GM21825 (cell line): ENCODE measurements around the gene ERAS.
"Not testable (repeated sequence)": the region's sequence is repeated elsewhere in the genome, so short reads cannot be mapped to it uniquely, and the experiment has no call there.

Source experiments
- ATAC-seq: cut with Tn5 transposase; IDR thresholded peaks from one replicate; pipeline ENCODE4 v1.9.1; 2021; ENCODE audit warnings: mild to moderate bottlenecking, moderate library complexity; ENCODE audit not compliant: unreplicated experiment

The ERAS gene

DNA sequence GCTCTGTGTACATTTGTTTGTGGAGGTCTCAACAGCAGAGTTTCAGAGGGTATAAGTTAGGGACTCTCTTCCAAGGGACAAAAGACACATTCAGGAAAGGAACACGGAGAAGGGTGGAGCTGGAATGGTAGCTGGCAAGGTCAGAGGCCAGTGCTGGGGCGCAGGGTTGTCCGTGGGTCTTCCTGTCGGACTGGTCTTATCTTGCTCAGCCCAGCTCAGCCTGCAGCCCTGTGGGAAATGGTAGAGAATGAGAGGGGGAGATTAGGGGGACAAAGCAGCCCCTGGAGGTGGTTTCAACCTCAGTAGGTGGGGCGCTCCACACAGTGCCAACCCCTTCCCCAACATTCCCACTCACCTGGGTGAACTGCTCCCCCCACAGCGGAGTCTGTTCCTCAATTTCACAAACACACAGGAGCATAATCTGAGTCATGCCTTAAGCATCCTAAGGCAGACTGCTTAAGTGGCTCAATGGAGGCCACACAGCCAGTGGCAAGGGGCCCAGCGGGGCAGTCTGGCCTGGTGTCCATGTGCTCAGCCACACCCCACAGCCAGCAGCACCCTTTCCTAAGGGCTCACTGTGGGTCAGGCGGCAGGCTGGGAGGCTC lies 31.3 kb upstream of the ERAS start:
- no peak for ATAC-seq

DNA sequence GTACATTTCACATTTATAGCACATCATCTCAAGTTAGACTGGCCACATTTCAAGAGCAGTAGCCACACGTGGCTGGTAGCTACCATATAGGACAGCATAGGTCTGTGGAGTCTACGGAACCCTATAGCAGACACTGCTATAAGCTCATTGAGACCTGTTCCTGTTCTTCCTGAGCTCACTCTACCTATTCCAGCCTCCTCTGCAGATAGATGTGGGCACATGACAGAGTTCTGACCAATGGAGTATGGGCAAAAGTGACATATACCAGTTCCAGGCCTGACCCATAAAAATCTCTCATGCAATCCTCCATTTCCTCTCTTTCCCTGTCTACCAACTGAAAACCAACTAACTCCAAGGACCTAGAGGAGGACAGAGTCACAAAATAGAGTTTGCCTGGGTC lies 28.0 kb upstream of the ERAS start:
- no peak for ATAC-seq

DNA sequence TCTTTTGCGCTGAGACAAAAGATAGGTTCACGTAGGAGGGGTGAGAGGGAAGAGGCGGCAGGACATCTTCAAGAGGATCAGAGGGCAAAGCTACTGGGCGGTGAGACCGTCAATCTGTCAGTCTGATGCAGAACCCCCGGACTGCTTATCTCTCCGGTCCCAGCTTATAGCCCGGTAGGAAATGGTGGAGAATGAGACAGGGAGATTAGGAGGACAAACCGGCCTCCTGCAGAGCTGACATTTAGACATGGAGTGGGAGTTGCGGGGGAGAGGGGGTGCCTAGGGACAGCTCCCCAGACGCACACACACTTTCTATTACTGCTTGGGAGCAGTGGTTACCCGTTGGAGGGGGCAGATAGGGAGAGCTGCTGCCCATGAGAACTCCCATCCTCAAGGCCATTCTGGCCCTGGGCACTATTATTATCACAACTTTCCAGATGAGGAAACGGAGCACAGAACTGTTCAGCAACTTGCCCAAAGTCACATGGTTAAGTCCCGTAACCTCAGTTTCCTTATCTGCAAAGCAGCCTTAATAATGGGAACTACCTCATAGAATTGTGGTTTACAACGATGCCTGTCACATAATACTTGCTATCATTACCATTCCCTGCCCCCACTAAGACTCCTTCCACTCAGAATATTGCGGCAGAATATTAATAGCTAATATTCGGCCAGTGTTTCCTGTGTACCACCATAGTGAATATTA lies 25.6 kb upstream of the ERAS start:
- no peak for ATAC-seq

DNA sequence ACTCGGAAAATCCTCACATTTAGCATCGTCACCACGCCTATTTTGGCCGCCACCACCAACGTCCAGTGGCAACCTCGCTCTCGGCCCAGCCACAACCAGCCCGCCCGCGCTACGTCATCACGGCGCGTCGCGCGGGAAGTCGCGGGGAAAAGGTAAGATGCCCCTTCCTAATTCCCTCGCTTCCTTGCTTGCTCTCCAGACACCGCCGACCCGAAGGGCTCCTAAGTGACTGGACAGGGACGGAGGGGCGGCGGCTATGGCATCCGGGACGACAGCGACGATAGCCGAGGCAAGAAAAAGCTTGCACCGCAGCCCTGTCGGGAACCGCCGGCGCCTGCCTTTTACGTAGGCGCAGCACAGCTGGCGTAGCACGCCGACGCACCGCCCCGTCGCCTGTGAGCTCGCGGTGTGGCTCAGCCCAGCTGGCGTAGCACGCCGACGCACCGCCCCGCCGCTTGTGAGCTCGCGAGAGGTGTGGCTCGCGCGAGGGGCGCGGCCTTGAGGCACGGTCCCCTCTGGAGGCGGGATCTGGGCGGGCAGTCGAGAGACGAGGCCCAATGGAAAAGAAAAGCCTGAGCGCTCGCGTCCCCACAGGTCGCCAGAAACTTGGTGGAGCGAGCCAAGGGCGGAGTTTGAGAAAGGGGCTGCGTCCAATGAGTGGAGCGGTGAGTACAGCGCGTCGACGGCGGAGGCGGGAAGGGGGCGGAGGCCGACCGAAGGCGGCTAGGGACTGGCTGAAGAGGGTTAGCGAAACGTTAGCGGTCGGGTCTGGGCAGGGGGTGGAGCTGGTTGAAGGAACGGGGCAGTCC lies 24.8 kb upstream of the ERAS start, which contains the start of gene HDAC6:
TSS of gene HDAC6 (plus strand) at position 788 of the 809 bp plus-strand sequence. CDS start 626 bp downstream, outside the sequence.
- peak; percentile 83 for ATAC-seq

DNA sequence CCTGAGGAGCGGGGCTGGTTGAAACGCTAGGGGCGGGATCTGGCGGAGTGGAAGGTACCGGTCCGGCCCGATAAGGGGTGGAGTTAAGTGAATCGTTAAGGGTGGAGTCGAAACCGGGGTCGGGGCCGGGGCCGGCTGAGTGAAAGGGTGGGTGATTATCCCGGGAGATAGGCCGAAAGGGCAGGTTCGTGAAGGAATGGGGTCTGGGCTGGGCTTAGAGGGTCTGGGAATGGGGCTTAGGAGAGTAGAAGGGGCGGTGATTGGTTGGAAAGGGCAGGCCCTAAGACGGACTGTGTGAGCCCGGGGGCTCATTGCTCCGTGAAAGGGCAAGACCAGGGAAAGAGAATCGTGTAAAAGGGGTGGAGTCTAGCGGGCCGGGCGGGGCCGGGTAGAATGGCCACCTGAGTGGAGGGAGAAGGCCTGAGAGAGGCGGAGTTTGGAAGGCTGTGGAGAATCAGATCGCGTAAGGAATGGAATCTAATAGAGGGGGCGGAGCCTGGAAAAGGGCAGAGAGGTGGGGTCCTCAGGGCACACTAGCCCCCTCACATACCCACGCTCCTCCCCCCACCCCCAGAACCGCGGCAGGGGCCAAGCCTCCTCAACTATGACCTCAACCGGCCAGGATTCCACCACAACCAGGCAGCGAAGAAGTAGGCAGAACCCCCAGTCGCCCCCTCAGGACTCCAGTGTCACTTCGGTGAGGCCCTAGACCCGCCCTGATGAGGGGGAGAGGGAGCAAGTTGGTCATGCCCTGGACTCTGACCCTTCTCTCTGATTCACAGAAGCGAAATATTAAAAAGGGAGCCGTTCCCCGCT lies 24.0 kb upstream of the ERAS start:
- ATAC-seq: peak; percentile 38

DNA sequence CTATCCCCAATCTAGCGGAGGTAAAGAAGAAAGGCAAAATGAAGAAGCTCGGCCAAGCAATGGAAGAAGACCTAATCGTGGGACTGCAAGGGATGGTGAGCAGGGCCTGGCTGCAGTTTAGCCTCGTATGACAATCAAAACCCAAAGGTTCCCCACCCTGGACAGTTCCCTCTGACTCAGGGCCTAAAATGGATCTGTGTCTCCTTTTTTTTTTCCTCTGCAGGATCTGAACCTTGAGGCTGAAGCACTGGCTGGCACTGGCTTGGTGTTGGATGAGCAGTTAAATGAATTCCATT lies 23.5 kb upstream of the ERAS start:
- no peak for ATAC-seq

DNA sequence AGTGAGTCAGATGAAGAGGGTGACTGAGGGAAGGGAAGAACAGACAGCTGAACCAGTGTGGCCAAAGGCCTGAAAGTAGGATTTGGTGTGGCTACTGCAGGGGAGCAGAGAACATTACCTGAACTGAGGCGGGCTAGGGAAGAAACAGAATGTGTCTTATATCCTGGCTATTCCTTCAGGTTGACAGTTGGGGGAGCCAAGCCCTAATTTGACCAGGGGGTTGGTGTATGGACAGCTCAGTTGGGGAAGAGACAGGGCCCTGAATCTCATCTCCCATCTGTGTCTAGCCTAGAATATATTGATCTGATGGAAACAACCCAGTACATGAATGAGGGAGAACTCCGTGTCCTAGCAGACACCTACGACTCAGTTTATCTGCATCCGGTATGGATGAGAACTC lies 20.2 kb upstream of the ERAS start:
- no peak for ATAC-seq

DNA sequence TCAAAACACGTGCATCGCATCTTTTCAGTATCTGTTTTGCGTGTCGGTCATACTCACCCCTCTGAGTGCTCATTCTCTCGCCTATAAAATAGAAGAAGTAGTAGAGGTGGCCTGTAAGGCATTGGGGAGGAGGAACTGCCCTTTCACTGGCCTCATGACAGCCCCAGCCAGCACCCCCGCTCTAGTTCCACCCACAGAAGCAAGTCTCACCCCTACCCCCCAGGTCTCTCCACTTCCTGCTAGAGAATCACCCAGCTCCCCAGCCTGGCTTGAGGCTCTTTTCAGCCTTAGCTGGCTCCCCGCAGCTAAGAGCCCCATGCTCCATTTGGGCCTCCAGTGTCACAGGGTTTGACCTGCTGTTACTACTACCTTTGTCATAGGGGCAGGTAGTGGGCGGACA lies 12.7 kb upstream of the ERAS start:
- ATAC-seq: no peak

DNA sequence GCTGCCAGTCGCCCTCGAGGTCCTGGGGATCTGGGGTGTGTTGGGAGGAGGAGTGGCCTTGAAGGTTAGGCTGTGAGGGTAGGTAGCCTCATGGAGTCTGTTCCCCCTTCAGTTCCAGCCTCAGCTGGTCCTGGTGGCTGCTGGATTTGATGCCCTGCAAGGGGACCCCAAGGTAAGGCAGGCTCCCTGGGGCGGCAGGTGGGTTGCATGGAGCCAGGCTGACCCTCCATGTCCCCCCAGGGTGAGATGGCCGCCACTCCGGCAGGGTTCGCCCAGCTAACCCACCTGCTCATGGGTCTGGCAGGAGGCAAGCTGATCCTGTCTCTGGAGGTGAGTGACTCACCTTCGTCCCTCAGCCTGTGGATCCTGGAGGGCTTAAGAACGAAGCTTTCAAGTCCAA lies 11.6 kb upstream of the ERAS start:
- ATAC-seq: no peak

DNA sequence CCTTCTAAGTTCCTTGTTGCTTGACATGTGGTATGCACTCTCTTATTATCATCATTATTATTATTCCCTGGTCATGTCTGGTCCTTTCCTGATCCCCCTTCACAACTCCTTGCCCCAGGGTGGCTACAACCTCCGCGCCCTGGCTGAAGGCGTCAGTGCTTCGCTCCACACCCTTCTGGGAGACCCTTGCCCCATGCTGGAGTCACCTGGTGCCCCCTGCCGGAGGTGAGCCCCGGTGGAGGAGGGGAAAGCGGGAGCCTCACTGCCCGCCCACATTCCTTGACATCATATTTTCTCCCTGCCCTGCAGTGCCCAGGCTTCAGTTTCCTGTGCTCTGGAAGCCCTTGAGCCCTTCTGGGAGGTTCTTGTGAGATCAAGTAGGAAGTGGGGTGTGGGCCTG lies 11.0 kb upstream of the ERAS start:
- no peak for ATAC-seq

DNA sequence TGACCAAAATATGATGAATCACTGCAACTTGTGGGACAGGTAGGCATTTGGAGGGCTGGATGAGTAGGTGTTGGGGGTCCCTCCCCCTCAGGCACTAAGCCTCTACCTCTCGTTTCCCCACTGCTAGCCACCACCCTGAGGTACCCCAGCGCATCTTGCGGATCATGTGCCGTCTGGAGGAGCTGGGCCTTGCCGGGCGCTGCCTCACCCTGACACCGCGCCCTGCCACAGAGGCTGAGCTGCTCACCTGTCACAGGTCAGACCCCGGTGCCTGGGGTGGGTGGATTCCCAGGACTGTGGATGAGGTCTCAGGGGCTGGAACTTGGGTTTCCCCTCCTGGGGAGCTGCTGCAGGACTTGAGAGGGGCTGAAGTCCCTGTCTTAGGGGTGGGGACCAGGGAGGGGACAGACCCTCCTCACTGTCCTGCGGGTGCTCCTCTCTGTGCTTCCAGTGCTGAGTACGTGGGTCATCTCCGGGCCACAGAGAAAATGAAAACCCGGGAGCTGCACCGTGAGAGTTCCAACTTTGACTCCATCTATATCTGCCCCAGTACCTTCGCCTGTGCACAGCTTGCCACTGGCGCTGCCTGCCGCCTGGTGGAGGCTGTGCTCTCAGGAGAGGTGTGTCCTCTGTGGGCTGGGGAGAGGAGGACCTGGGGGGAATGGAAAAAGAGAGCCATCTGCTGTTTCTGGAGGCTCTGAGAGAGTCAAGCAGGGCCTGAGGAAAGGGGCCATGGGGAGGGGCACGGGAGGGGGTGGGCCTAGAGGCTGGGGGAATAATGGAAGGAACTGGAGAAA lies 10.1 kb upstream of the ERAS start:
- ATAC-seq: no peak

DNA sequence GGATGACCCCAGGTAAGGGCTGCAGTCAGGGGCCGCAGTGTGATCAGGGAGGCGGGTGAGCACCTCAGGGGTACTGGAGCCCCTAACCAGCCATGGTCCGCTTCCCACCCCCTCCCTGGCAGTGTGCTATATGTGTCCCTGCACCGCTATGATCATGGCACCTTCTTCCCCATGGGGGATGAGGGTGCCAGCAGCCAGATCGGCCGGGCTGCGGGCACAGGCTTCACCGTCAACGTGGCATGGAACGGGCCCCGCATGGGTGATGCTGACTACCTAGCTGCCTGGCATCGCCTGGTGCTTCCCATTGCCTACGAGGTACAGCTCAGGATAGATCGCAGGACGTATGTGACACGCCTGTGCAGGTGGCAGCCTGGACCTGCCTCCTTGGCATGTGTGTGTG lies 8.2 kb upstream of the ERAS start:
- ATAC-seq: no peak

DNA sequence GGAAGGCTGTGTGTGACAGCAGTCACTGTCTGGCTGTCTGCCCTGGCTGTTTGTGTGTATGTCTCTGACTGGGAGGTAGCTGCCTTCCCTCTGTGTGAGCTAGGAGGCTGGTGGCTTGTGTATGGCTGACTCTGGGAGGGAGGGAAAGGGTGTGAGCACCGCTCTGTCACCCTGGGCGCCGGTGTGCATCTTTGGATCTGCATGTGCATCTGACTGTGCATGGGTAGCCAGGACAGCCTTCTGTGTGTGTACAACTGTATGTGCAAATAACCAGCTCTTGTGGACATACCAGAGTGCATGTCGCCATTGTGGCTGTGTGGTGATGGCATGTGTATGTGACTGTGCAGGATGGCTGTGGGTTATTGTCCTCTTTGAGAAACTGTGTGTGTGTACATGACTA lies 7.4 kb upstream of the ERAS start:
- no peak for ATAC-seq

DNA sequence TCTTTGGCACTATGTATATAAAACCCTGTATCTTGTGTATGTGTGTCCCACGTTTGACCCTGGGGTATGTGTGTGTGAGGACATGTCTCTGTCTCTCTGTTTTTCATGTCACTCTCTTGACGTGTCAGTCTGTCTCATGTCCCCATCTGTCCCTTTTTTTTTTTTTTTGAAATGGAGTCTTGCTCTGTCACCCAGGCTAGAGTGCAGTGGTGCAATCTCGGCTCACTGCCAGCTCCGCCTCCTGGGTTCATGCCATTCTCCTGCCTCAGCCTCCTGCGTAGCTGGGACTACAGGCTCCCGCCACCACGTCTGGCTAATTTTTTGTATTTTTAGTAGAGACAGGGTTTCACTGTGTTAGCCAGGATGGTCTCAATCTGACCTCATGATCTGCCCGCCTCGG lies 6.9 kb upstream of the ERAS start:
- ATAC-seq: not testable (repeated sequence)

DNA sequence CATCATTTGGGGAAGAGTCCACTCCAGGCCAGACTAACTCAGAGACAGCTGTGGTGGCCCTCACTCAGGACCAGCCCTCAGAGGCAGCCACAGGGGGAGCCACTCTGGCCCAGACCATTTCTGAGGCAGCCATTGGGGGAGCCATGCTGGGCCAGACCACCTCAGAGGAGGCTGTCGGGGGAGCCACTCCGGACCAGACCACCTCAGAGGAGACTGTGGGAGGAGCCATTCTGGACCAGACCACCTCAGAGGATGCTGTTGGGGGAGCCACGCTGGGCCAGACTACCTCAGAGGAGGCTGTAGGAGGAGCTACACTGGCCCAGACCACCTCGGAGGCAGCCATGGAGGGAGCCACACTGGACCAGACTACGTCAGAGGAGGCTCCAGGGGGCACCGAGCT lies 3.3 kb upstream of the ERAS start:
- ATAC-seq: no peak

DNA sequence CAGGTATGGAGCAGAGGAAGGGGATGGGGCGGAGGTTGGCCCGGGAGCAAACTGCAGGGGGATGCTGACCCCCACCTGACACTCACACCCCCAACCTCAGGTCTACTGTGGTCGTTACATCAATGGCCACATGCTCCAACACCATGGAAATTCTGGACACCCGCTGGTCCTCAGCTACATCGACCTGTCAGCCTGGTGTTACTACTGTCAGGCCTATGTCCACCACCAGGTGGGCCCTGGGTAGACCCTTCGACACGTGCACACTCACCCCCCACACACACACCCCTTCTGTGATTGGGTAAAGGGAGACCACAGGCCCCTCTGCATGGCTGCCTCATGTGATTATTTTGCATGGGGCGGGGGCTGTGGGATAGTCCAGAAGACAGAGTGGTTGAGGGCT lies 2.2 kb upstream of the ERAS start:
- no peak for ATAC-seq

DNA sequence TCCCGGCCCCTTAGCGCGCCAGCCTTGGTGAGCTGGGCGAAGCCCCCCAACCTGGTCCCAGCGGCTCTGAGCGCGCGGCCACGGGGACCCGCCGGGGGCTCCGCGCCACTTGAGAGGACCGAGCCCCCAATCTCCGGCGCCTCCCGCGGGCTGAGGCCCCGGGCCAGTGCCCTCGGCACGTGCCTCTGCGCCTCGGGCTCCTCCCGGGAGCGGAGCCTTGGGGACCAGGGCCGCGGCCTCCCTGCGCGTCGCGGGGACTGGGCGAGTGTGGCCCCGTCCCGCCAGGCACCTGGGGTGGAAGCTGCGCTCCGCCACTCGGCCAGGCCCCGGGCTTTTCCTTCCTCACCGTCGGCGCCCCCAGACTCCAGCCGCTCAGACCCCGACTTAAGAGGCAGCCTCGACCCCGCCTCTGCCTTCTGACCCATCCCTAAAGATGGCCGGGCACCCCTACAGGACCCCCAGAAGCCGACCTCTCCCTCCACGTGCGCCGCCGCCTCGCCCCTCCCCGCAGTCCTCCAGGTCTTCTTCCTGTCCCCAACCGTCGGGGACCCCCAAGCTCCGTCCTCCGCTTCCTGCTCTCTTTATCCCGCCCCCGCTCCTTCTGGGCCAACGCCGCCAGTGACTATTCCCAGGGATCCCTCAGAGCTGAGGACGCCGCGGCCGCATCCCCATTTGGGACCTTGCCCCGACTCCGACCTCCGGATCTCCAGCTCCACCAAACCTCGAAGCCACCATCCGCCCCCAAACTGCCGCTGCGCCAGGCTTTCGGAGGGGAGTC lies 752 bp downstream of the ERAS start:
- ATAC-seq: no peak

DNA sequence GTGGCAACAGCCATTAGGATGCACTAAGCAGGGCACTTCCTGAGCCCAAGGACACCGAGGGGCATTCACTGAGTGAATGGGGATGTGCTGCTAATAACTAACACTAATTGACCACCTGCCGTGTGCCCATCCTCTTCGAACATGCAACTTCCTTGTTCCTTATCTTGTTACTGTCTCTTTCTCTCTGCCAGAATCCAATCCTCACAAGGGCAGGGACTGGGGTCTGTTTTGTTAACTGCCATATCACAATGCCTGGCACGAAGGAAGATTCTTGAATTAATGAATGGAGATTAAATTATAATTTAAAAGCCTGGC lies 1.3 kb downstream of the ERAS start:
- ATAC-seq: no peak

DNA sequence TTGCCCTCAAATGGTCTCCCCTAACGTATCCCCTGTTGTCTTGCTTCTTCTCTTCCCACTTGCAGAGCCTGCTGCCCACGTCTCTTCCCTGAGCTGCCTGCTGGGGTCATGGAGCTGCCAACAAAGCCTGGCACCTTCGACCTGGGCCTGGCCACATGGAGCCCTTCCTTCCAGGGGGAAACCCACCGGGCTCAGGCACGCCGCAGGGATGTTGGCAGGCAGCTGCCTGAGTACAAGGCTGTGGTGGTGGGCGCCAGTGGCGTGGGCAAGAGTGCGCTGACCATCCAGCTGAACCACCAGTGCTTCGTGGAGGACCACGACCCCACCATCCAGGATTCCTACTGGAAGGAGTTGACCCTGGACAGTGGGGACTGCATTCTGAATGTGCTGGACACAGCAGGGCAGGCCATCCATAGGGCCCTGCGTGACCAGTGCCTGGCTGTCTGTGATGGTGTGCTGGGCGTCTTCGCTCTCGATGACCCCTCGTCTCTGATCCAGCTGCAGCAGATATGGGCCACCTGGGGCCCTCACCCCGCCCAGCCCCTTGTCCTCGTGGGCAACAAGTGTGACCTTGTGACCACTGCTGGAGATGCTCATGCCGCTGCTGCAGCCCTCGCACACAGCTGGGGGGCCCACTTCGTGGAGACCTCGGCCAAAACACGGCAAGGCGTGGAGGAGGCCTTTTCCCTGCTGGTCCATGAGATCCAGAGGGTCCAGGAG lies 2.9 kb downstream of the ERAS start:
- no peak for ATAC-seq
